OCI-M2 (cell line): ENCODE measurements around the gene PDPR.
"Not testable (repeated sequence)": the region's sequence is repeated elsewhere in the genome, so short reads cannot be mapped to it uniquely, and the experiment has no call there.

ENCODE experiments used
- DNase-seq: peaks from one replicate; lab custom pipeline; 2025; ENCODE audit not compliant: unreplicated experiment; lab: John Stamatoyannopoulos, UW

Gene PDPR

GRCh38 chr16:70127706-70128105, 13.6 kb downstream of the PDPR start:
- not testable (repeated sequence) for DNase-seq

- not testable (repeated sequence) for DNase-seq
These were observed 14.7 kb downstream of the PDPR start for GRCh38 chr16:70128844-70129243.

- not testable (repeated sequence) for DNase-seq
These were observed 21.7 kb downstream of the PDPR start for GRCh38 chr16:70135796-70136195.

GRCh38 chr16:70136595-70136994, 22.5 kb downstream of the PDPR start:
- not testable (repeated sequence) for DNase-seq

GRCh38 chr16:70142739-70143138, 28.6 kb downstream of the PDPR start:
- not testable (repeated sequence) for DNase-seq

- not testable (repeated sequence) for DNase-seq
These were observed 29.2 kb downstream of the PDPR start for GRCh38 chr16:70143231-70143895.

GRCh38 chr16:70147853-70148252, 33.7 kb downstream of the PDPR start:
- not testable (repeated sequence) for DNase-seq

GRCh38 chr16:70148453-70148852, 34.3 kb downstream of the PDPR start:
- DNase-seq, result not testable (repeated sequence)

- DNase-seq, result not testable (repeated sequence)
These were observed 35.2 kb downstream of the PDPR start for GRCh38 chr16:70149296-70149695.

- no peak for DNase-seq
These were observed 37.3 kb downstream of the PDPR start for GRCh38 chr16:70151391-70151790.

- DNase-seq, result no peak
These were observed 37.9 kb downstream of the PDPR start for GRCh38 chr16:70151941-70152509.

- no peak for DNase-seq
These were observed 38.6 kb downstream of the PDPR start for GRCh38 chr16:70152578-70153302.

- not testable (repeated sequence) for DNase-seq
These were observed 40.6 kb downstream of the PDPR start for GRCh38 chr16:70154736-70155135.

- no peak for DNase-seq
These were observed 42.3 kb downstream of the PDPR start for GRCh38 chr16:70156207-70156978.

- DNase-seq, result no peak
These were observed 43.0 kb downstream of the PDPR start for GRCh38 chr16:70157105-70157476.

- no peak for DNase-seq
These were observed 43.5 kb downstream of the PDPR start for GRCh38 chr16:70157477-70158260.

GRCh38 chr16:70158261-70158939, 44.3 kb downstream of the PDPR start:
- no peak for DNase-seq

GRCh38 chr16:70159355-70160348, 45.5 kb downstream of the PDPR start:
- DNase-seq, result no peak

GRCh38 chr16:70160388-70160787, 46.3 kb downstream of the PDPR start:
- DNase-seq, result no peak
